ENCODE results near the gene ASPRV1.

ASPRV1 gene

GRCh38 chr2:69988086-69988635, 26.7 kb upstream of the ASPRV1 start:
- peak; percentile 2 for DNase-seq

GRCh38 chr2:69986691-69987090, 25.3 kb upstream of the ASPRV1 start:
- no peak for DNase-seq

GRCh38 chr2:69985688-69986087, 24.3 kb upstream of the ASPRV1 start:
- DNase-seq, result no peak

- DNase-seq, result no peak
Measured at GRCh38 chr2:69985216-69985615, 23.8 kb upstream of the ASPRV1 start.

GRCh38 chr2:69983392-69983966, 22.0 kb upstream of the ASPRV1 start:
- no peak for DNase-seq

- DNase-seq, result no peak
Measured at GRCh38 chr2:69979902-69980807, 18.7 kb upstream of the ASPRV1 start.

- no peak for DNase-seq
Measured at GRCh38 chr2:69977906-69978482, 16.6 kb upstream of the ASPRV1 start.

- no peak for DNase-seq
Measured at GRCh38 chr2:69977186-69977585, 15.8 kb upstream of the ASPRV1 start.

GRCh38 chr2:69975853-69976462, 14.5 kb upstream of the ASPRV1 start:
- no peak for DNase-seq

GRCh38 chr2:69975136-69975852, 13.9 kb upstream of the ASPRV1 start:
- DNase-seq, result no peak

GRCh38 chr2:69973335-69973735, 11.9 kb upstream of the ASPRV1 start:
- no peak for DNase-seq

GRCh38 chr2:69972822-69973221, 11.4 kb upstream of the ASPRV1 start:
- no peak for DNase-seq

GRCh38 chr2:69969991-69970390, 8.6 kb upstream of the ASPRV1 start:
- no peak for DNase-seq

- no peak for DNase-seq
Measured at GRCh38 chr2:69969126-69969983, 7.9 kb upstream of the ASPRV1 start.

- DNase-seq, result no peak
Measured at GRCh38 chr2:69968609-69969008, 7.2 kb upstream of the ASPRV1 start.

- DNase-seq, result no peak
Measured at GRCh38 chr2:69966496-69966895, 5.1 kb upstream of the ASPRV1 start.

GRCh38 chr2:69965756-69966445, 4.5 kb upstream of the ASPRV1 start:
- DNase-seq, result no peak

GRCh38 chr2:69964353-69964841, 3.0 kb upstream of the ASPRV1 start:
- no peak for DNase-seq

- no peak for DNase-seq
Measured at GRCh38 chr2:69962986-69963730, 1.7 kb upstream of the ASPRV1 start.

GRCh38 chr2:69960821-69961220, 610 bp downstream of the ASPRV1 start:
- no peak for DNase-seq

All from stimulated activated naive CD4-positive, alpha-beta T cell treated with Interleukin-2 at 50 U/mL for 16 hours (primary cell).